HepG2 (cell line): ENCODE measurements around the gene B4GALT3. TPM values are rescaled to one million over a fixed set of nuclear protein-coding genes. Genes with fewer than 3 reads are reported as not detected.

Experiments used
- CBX5 ChIP-seq: sonication (generic); formaldehyde crosslinking; IDR thresholded peaks from 2 replicates; pipeline ENCODE4 v1.4.0; 2020; ENCODE audit warnings: missing genetic modification reagents, borderline replicate concordance
- CCDC6 ChIP-seq: sonication (generic); formaldehyde crosslinking; IDR thresholded peaks from 2 replicates; pipeline ENCODE4 v1.8.1; 2022; ENCODE audit warnings: mild to moderate bottlenecking, missing genetic modification reagents, moderate library complexity
- KDM4B ChIP-seq: sonication (generic); formaldehyde crosslinking; IDR thresholded peaks from 2 replicates; pipeline ENCODE4 v1.4.0; 2020; ENCODE audit warnings: missing genetic modification reagents
- KMT2B ChIP-seq: IDR thresholded peaks from 2 replicates; pipeline ENCODE4 v1.6.1; 2016; ENCODE audit warnings: missing genetic modification reagents, missing compliant biosample characterization
- MAF1 ChIP-seq: sonication (generic); formaldehyde crosslinking; IDR thresholded peaks from 2 replicates; pipeline ENCODE4 v1.5.0; 2020; ENCODE audit warnings: missing genetic modification reagents, borderline replicate concordance
- MATR3 ChIP-seq: sonication (generic); formaldehyde crosslinking; IDR thresholded peaks from 2 replicates; pipeline ENCODE4 v1.4.0; 2020; ENCODE audit warnings: missing genetic modification reagents
- PHF20 ChIP-seq: sonication (generic); formaldehyde crosslinking; IDR thresholded peaks from 2 replicates; pipeline ENCODE4 v1.5.0; 2020; ENCODE audit warnings: mild to moderate bottlenecking, missing genetic modification reagents
- RFX3 ChIP-seq: IDR thresholded peaks from 2 replicates; pipeline ENCODE4 v1.6.1; 2016; ENCODE audit warnings: missing biosample characterization, missing genetic modification reagents
- SOX13 ChIP-seq, 3 experiments: fragments of 450-650 bp in 1 of 3; sonication (generic) in 1 of 3; formaldehyde crosslinking in 1 of 3; IDR thresholded peaks in 2 of 3; conservative IDR thresholded peaks in 1 of 3; 2 replicates each; pipeline versions ENCODE4 v1.5.0 to v1.6.1; 2016 to 2020; ENCODE audit warnings: antibody characterized with exemption in 1 of 3, mild to moderate bottlenecking in 1 of 3, missing compliant biosample characterization in 1 of 3, missing genetic modification reagents in 1 of 3, moderate library complexity in 1 of 3
- ZBTB7B ChIP-seq: sonication (generic); formaldehyde crosslinking; IDR thresholded peaks from 2 replicates; pipeline ENCODE4 v1.4.0; 2020; ENCODE audit warnings: missing genetic modification reagents
- ZNF333 ChIP-seq: sonication (generic); formaldehyde crosslinking; IDR thresholded peaks from 2 replicates; pipeline ENCODE4 v1.4.0; 2020; ENCODE audit warnings: mild to moderate bottlenecking, missing genetic modification reagents, borderline replicate concordance
- ZNF7 ChIP-seq: IDR thresholded peaks from 2 replicates; pipeline ENCODE4 v1.6.1; 2016; ENCODE audit warnings: missing biosample characterization, missing genetic modification reagents
- ZNF790 ChIP-seq: sonication (generic); formaldehyde crosslinking; IDR thresholded peaks from 2 replicates; pipeline ENCODE4 v1.8.0; 2022; ENCODE audit warnings: missing genetic modification reagents, mild to moderate bottlenecking, borderline replicate concordance
- polyA plus RNA-seq, 8 experiments: library from polyadenylated mRNA; depleted of rRNA in 3 of 8; stranded (reverse) in 7 of 8; unstranded in 1 of 8; fragments of >200 nt; fragmentation: Illumina TruSeq in 4 of 8; extraction: Trizol in 4 of 8; gene quantifications; 2 replicates each; pipeline versions ENCODE4 v1.2.1 to v1.2.3, GENCODE V29; 2011 to 2016; ENCODE audit warnings: low read depth in 4 of 8, missing spikeins in 1 of 8, mixed read lengths in 1 of 8; ENCODE audit not compliant: insufficient read depth in 1 of 8
- total RNA-seq, 5 experiments: library from RNA; depleted of rRNA; stranded (reverse); fragments of >200 nt; fragmentation: Illumina TruSeq; extraction: Trizol; gene quantifications; 2 replicates each; pipeline ENCODE4 v1.2.3, GENCODE V29; 2016; ENCODE audit warnings: low read depth in 1 of 5
- TF ChIP-seq, protein P1 (sequence below): sonication (generic); formaldehyde crosslinking; IDR thresholded peaks from 2 replicates; pipeline ENCODE4 v1.4.0; 2020; ENCODE audit warnings: missing genetic modification reagents
- TF ChIP-seq, protein P2 (sequence below): IDR thresholded peaks from 2 replicates; pipeline ENCODE4 v1.6.1; 2018; ENCODE audit warnings: missing genetic modification reagents
- TF ChIP-seq, protein P3 (sequence below): sonication (generic); formaldehyde crosslinking; IDR thresholded peaks from 2 replicates; pipeline ENCODE4 v1.8.1; 2023; ENCODE audit warnings: mild to moderate bottlenecking, inconsistent platforms, moderate library complexity, missing genetic modification reagents, borderline replicate concordance
- TF ChIP-seq, protein P4 (sequence below): fragments of 450-650 bp; IDR thresholded peaks from 2 replicates; pipeline ENCODE4 v1.6.1; 2017; ENCODE audit warnings: mild to moderate bottlenecking

The B4GALT3 gene
- total and polyA plus RNA-seq, 2 of the 13 experiments (the other 11 are each of a cell fraction or from before 2014, with no cell fraction given) = 35.6 to 40.4 TPM

DNA sequence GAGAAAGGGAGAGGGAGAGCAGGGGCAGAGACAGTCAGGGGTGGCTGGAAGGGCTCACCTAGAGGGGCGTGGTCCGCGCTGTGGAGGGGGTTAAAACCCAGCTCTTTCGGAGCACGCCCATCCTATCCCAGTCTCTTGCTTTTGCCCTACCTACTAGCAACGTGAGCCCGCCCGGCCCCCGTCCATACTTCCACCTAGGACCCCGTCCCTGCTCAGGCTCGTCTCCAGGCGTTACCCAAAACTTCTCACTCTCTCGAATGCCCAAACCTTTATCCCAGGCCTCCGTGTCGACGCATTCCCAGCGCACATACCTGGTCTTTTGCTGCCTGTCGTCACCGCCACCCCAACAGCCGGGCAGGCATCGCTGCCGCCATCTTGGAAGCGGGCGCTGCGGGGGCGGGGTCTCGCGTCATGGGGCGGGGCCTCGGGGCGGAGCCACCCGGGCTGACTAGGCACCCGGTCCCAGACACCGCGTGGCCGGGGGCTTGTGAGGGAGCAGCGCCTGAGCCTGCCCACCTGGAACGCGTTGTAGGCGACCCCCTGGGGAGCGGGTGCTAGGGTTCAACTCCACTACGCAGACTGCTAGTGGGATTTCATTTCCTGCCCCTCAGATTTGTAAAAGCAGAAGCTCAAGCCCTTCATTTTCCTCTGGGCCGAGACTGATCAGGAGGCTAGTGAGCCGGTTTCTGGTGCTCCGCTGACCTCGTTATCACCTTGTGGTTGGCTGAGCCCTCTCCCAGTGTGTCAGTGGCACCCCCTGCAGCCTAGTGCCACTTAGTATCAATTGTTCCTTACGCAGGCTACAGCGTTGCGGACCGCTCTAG, at the start of gene B4GALT3 (continued):
- TF ChIP-seq, protein P1, sequence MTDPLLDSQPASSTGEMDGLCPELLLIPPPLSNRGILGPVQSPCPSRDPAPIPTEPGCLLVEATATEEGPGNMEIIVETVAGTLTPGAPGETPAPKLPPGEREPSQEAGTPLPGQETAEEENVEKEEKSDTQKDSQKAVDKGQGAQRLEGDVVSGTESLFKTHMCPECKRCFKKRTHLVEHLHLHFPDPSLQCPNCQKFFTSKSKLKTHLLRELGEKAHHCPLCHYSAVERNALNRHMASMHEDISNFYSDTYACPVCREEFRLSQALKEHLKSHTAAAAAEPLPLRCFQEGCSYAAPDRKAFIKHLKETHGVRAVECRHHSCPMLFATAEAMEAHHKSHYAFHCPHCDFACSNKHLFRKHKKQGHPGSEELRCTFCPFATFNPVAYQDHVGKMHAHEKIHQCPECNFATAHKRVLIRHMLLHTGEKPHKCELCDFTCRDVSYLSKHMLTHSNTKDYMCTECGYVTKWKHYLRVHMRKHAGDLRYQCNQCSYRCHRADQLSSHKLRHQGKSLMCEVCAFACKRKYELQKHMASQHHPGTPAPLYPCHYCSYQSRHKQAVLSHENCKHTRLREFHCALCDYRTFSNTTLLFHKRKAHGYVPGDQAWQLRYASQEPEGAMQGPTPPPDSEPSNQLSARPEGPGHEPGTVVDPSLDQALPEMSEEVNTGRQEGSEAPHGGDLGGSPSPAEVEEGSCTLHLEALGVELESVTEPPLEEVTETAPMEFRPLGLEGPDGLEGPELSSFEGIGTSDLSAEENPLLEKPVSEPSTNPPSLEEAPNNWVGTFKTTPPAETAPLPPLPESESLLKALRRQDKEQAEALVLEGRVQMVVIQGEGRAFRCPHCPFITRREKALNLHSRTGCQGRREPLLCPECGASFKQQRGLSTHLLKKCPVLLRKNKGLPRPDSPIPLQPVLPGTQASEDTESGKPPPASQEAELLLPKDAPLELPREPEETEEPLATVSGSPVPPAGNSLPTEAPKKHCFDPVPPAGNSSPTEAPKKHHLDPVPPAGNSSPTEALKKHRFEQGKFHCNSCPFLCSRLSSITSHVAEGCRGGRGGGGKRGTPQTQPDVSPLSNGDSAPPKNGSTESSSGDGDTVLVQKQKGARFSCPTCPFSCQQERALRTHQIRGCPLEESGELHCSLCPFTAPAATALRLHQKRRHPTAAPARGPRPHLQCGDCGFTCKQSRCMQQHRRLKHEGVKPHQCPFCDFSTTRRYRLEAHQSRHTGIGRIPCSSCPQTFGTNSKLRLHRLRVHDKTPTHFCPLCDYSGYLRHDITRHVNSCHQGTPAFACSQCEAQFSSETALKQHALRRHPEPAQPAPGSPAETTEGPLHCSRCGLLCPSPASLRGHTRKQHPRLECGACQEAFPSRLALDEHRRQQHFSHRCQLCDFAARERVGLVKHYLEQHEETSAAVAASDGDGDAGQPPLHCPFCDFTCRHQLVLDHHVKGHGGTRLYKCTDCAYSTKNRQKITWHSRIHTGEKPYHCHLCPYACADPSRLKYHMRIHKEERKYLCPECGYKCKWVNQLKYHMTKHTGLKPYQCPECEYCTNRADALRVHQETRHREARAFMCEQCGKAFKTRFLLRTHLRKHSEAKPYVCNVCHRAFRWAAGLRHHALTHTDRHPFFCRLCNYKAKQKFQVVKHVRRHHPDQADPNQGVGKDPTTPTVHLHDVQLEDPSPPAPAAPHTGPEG (CRISPR knock-in tag) = peak; percentile 71
- TF ChIP-seq, protein P2, sequence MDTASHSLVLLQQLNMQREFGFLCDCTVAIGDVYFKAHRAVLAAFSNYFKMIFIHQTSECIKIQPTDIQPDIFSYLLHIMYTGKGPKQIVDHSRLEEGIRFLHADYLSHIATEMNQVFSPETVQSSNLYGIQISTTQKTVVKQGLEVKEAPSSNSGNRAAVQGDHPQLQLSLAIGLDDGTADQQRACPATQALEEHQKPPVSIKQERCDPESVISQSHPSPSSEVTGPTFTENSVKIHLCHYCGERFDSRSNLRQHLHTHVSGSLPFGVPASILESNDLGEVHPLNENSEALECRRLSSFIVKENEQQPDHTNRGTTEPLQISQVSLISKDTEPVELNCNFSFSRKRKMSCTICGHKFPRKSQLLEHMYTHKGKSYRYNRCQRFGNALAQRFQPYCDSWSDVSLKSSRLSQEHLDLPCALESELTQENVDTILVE = 0 out of 2 replicates have a peak, but pooled peaks have one; percentile 41
- TF ChIP-seq PHF20 (CRISPR knock-in tag) = peak; percentile 73
- TF ChIP-seq CCDC6 (CRISPR knock-in tag) = no peak
- no peak for TF ChIP-seq MATR3
- 0 out of 2 replicates have a peak, but pooled peaks have one; percentile 27 for TF ChIP-seq ZNF790
- peak; percentile 89; the same call in 1 of the 2 replicates for TF ChIP-seq ZNF333 (CRISPR knock-in tag)
- peak; percentile 67; the same call in 1 of the 2 replicates for TF ChIP-seq KDM4B (CRISPR knock-in tag)
- TF ChIP-seq, protein P3, sequence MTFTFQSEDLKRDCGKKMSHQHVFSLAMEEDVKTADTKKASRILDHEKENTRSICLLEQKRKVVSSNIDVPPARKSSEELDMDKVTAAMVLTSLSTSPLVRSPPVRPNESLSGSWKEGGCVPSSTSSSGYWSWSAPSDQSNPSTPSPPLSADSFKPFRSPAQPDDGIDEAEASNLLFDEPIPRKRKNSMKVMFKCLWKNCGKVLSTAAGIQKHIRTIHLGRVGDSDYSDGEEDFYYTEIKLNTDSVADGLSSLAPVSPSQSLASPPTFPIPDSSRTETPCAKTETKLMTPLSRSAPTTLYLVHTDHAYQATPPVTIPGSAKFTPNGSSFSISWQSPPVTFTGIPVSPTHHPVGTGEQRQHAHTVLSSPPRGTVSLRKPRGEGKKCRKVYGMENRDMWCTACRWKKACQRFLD (CRISPR knock-in tag) = 0 out of 2 replicates have a peak, but pooled peaks have one; percentile 8
- peak; percentile 94 for TF ChIP-seq ZBTB7B (CRISPR knock-in tag)
- TF ChIP-seq, protein P4, sequence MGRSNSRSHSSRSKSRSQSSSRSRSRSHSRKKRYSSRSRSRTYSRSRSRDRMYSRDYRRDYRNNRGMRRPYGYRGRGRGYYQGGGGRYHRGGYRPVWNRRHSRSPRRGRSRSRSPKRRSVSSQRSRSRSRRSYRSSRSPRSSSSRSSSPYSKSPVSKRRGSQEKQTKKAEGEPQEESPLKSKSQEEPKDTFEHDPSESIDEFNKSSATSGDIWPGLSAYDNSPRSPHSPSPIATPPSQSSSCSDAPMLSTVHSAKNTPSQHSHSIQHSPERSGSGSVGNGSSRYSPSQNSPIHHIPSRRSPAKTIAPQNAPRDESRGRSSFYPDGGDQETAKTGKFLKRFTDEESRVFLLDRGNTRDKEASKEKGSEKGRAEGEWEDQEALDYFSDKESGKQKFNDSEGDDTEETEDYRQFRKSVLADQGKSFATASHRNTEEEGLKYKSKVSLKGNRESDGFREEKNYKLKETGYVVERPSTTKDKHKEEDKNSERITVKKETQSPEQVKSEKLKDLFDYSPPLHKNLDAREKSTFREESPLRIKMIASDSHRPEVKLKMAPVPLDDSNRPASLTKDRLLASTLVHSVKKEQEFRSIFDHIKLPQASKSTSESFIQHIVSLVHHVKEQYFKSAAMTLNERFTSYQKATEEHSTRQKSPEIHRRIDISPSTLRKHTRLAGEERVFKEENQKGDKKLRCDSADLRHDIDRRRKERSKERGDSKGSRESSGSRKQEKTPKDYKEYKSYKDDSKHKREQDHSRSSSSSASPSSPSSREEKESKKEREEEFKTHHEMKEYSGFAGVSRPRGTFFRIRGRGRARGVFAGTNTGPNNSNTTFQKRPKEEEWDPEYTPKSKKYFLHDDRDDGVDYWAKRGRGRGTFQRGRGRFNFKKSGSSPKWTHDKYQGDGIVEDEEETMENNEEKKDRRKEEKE = no peak
- TF ChIP-seq RFX3 (CRISPR knock-in tag) = no peak
- peak; percentile 61; the same call in 1 of the 2 replicates for TF ChIP-seq CBX5 (CRISPR knock-in tag)
- TF ChIP-seq ZNF7 = no peak
- peak; percentile 12; the same call in 1 of the 2 replicates for TF ChIP-seq SOX13 (IDR thresholded peaks at IDR 0.05)
- TF ChIP-seq SOX13 (CRISPR knock-in tag; conservative IDR thresholded peaks at IDR 0.05 in 1 of 2, IDR thresholded peaks at IDR 0.05 in 1 of 2) = peak in 1 of 2 experiments; percentile 35; a peak in 2 of 4 replicates
- no peak for TF ChIP-seq MAF1
- peak; percentile 68; the same call in 1 of the 2 replicates for TF ChIP-seq KMT2B (CRISPR knock-in tag)
